Colonic mucosa (tissue), 4 donors: ENCODE data around the gene BLNK. TPM values are rescaled to one million over a fixed set of nuclear protein-coding genes. Genes with fewer than 3 reads are reported as not detected.

Source experiments
- DNase-seq: peaks from one replicate; pipeline ENCODE4 v3.0.0-alpha.2; 2020
- H3K27ac ChIP-seq: fragments of 200-600 bp; one replicate; pipeline ENCODE4 v1.8.0; 2021
- H3K27me3 ChIP-seq: fragments of 200-600 bp; one replicate; pipeline ENCODE4 v1.8.0; 2021
- H3K36me3 ChIP-seq: fragments of 200-600 bp; one replicate; pipeline ENCODE4 v1.8.0; 2021
- H3K4me1 ChIP-seq: fragments of 200-600 bp; one replicate; pipeline ENCODE4 v1.8.0; 2021; ENCODE audit warnings: mild to moderate bottlenecking
- H3K4me3 ChIP-seq: fragments of 200-600 bp; one replicate; pipeline ENCODE4 v1.8.0; 2021
- H3K9ac ChIP-seq, 2 donors: one replicate each; pipeline ENCODE4 v1.7.0; 2013; ENCODE audit warnings: control low read depth in 2 of 2, low read depth in 2 of 2, low read length in 2 of 2
- H3K9me3 ChIP-seq: fragments of 200-600 bp; one replicate; pipeline ENCODE4 v1.8.0; 2021
- CTCF ChIP-seq: fragments of 200-600 bp; IDR thresholded peaks from one replicate; pipeline ENCODE4 v1.8.0; 2022; ENCODE audit warnings: antibody characterized with exemption, mild to moderate bottlenecking
- intact Hi-C: fragments of 100-400 bp; cut with DNase I; formaldehyde crosslinking; loops from one replicate; pipeline ENCODE4 v1.14.1; 2022
- total RNA-seq, 2 donors: library from RNA; stranded (reverse); fragmentation: NEBNext Ultra II Directional in 1 of 2; extraction: Animal tissue kit (Norgen Biotek cat#: 25700) in 1 of 2; gene quantifications; one replicate each; pipeline ENCODE4 v1.2.1, GENCODE V29; 2021
- donor health status: healthy.
- donor health status: DM: no; HTN: no; CAD: no.
- donor health status: DM: no; HTN: no; CAD: no.

BLNK gene
- total RNA-seq, 2 donors from 2014 or later: 13.5 to 24.0 TPM

- Histone ChIP-seq H3K4me3 (no peak overlapping the region), H3K9me3 (no peaks in the 10 kb centered on the region), H3K36me3 (no peaks in the 10 kb centered on the region), H3K27ac (no peak overlapping the region), H3K9ac (no peak overlapping the region), H3K27me3 (no peaks in the 10 kb centered on the region), H3K4me1 (no peaks in the 10 kb centered on the region)
- TF ChIP-seq CTCF: no peak
- intact Hi-C loops: no loop called here
- DNase-seq: no peak
Observed at GRCh38 chr10:96301616-96302015, 30.2 kb upstream of the BLNK start.

- H3K27me3 ChIP-seq: no peaks in the 10 kb centered on the region
- no peak overlapping the region for H3K27ac ChIP-seq
- H3K4me1 ChIP-seq: no peaks in the 10 kb centered on the region
- DNase-seq: no peak
- no peak for TF ChIP-seq CTCF
- H3K9me3 ChIP-seq: no peaks in the 10 kb centered on the region
- no peak overlapping the region for H3K4me3 ChIP-seq
- intact Hi-C loops: no loop called here
- no peak overlapping the region for H3K9ac ChIP-seq
- no peaks in the 10 kb centered on the region for H3K36me3 ChIP-seq
Observed at GRCh38 chr10:96299383-96299782, 28.0 kb upstream of the BLNK start.

GRCh38 chr10:96298362-96298761, 27.0 kb upstream of the BLNK start:
- Histone ChIP-seq H3K27me3 (no peaks in the 10 kb centered on the region), H3K9ac (no peak overlapping the region), H3K4me1 (no peaks in the 10 kb centered on the region), H3K4me3 (no peak overlapping the region), H3K36me3 (no peaks in the 10 kb centered on the region), H3K9me3 (no peaks in the 10 kb centered on the region), H3K27ac (no peak overlapping the region)
- TF ChIP-seq CTCF: no peak
- intact Hi-C loops: no loop called here
- DNase-seq: no peak

- Histone ChIP-seq H3K9ac (no peak overlapping the region), H3K4me1 (no peaks in the 10 kb centered on the region), H3K4me3 (no peak overlapping the region), H3K27me3 (no peaks in the 10 kb centered on the region), H3K36me3 (no peaks in the 10 kb centered on the region), H3K27ac (no peak overlapping the region), H3K9me3 (no peaks in the 10 kb centered on the region)
- intact Hi-C loops: no loop called here
- no peak for DNase-seq
- TF ChIP-seq CTCF: no peak
Observed at GRCh38 chr10:96297486-96297885, 26.1 kb upstream of the BLNK start.

- intact Hi-C loops: no loop called here
- no peak for DNase-seq
- no peaks in the 10 kb centered on the region for H3K9me3 ChIP-seq
Observed at GRCh38 chr10:96295475-96295874, 24.1 kb upstream of the BLNK start.

More at GRCh38 chr10:96295475-96295874, 24.1 kb upstream of the BLNK start:
- no peaks in the 10 kb centered on the region for H3K27me3 ChIP-seq
- H3K4me1 ChIP-seq: no peaks in the 10 kb centered on the region
- no peak overlapping the region for H3K9ac ChIP-seq
- TF ChIP-seq CTCF: no peak
- H3K27ac ChIP-seq: no peak overlapping the region
- H3K36me3 ChIP-seq: no peaks in the 10 kb centered on the region
- no peak overlapping the region for H3K4me3 ChIP-seq
